B cell (primary cell): Measurements from ENCODE around the gene EGFL8. TPM values are rescaled to one million over a fixed set of nuclear protein-coding genes. Genes with fewer than 3 reads are reported as not detected.

ENCODE experiments used
- ATAC-seq: fragments of 200-7000 bp; cut with Tn5 transposase; one replicate; pipeline ENCODE4 v1.10.0; 2021; ENCODE audit warnings: low read depth, mild to moderate bottlenecking, moderate number of reproducible peaks, moderate library complexity
- CTCF ChIA-PET: fragments of 350-600 bp; sonication (Branson Sonifier 250); formaldehyde crosslinking; loops from one replicate; lab custom pipeline; 2021; ENCODE audit warnings: antibody characterized with exemption, inconsistent platforms; lab: Charles Lee
- POLR2A ChIA-PET: fragments of 350-600 bp; sonication (Branson Sonifier 250); formaldehyde crosslinking; loops from one replicate; lab custom pipeline; 2021; ENCODE audit warnings: antibody characterized with exemption; lab: Charles Lee
- DNase-seq: peaks from one replicate; pipeline ENCODE4 v3.0.0; 2013
- H2AFZ ChIP-seq: 2 replicates; pipeline ENCODE4 v1.6.1; 2012; ENCODE audit warnings: mild to moderate bottlenecking, low read depth, low read length; ENCODE audit not compliant: insufficient read depth, poor library complexity, severe bottlenecking
- H3K27ac ChIP-seq, 2 donors: 1 replicate in 1 of 2; 2 replicates in 1 of 2; pipeline ENCODE4 v1.5.1; 2012 to 2013; ENCODE audit warnings: low read length in 2 of 2, mild to moderate bottlenecking in 2 of 2, moderate library complexity in 1 of 2
- H3K27me3 ChIP-seq, 4 experiments: fragments of 200-600 bp in 1 of 4; sonication (generic) in 1 of 4; replicated peaks in 1 of 4; 1 replicate in 2 of 4; 2 replicates in 2 of 4; pipeline versions ENCODE4 v1.6.1 to v1.7.0; 2013 to 2016; ENCODE audit warnings: low read length in 3 of 4, mild to moderate bottlenecking in 2 of 4, mixed read lengths in 1 of 4, moderate library complexity in 1 of 4; ENCODE audit not compliant: insufficient read depth in 4 of 4, control insufficient read depth in 3 of 4; ENCODE audit errors: control extremely low read depth in 1 of 4
- H3K36me3 ChIP-seq, 2 experiments: replicated peaks in 1 of 2; 1 replicate in 1 of 2; 2 replicates in 1 of 2; pipeline versions ENCODE4 v1.6.1 to v1.7.1; 2013; ENCODE audit warnings: low read length in 1 of 2; ENCODE audit not compliant: insufficient read depth in 2 of 2, control insufficient read depth in 1 of 2; ENCODE audit errors: control extremely low read depth in 1 of 2, extremely low read depth in 1 of 2
- H3K4me1 ChIP-seq, 2 donors: fragments of 200-600 bp in 1 of 2; sonication (generic) in 1 of 2; 1 replicate in 1 of 2; 2 replicates in 1 of 2; pipeline versions ENCODE4 v1.5.1 to v1.6.1; 2013 to 2017; ENCODE audit warnings: low read length in 2 of 2; ENCODE audit not compliant: control insufficient read depth in 2 of 2, insufficient read depth in 2 of 2
- H3K4me2 ChIP-seq: replicated peaks from 2 replicates; pipeline ENCODE3; 2012; ENCODE audit warnings: mild to moderate bottlenecking, low read depth, low read length; ENCODE audit not compliant: poor library complexity, severe bottlenecking
- H3K4me3 ChIP-seq, 5 experiments: fragments of 200-600 bp in 1 of 5; sonication (generic) in 1 of 5; 1 replicate in 3 of 5; 2 replicates in 2 of 5; pipeline versions ENCODE4 v1.5.1 to v1.7.0; 2011 to 2016; ENCODE audit warnings: low read length in 4 of 5, mild to moderate bottlenecking in 4 of 5, low read depth in 2 of 5, control low read depth in 1 of 5, moderate library complexity in 1 of 5; ENCODE audit not compliant: insufficient read depth in 1 of 5; ENCODE audit errors: control extremely low read depth in 1 of 5, extremely low read depth in 1 of 5
- H3K79me2 ChIP-seq: fragments of 200-600 bp; sonication (generic); one replicate; pipeline ENCODE4 v1.6.0; 2016; ENCODE audit warnings: low read length; ENCODE audit not compliant: control insufficient read depth, insufficient read depth
- H3K9ac ChIP-seq: fragments of 200-600 bp; sonication (generic); 2 replicates; pipeline ENCODE4 v1.6.1; 2017; ENCODE audit warnings: mild to moderate bottlenecking, low read length, moderate library complexity
- H3K9me3 ChIP-seq, 3 donors: one replicate each; pipeline versions ENCODE4 v1.6.1 to v1.7.1; 2013; ENCODE audit warnings: low read length in 2 of 3; ENCODE audit not compliant: control insufficient read depth in 2 of 3, insufficient read depth in 1 of 3; ENCODE audit errors: control extremely low read depth in 1 of 3
- H4K20me1 ChIP-seq: 2 replicates; pipeline ENCODE4 v1.6.0; 2012; ENCODE audit warnings: mild to moderate bottlenecking, low read length; ENCODE audit not compliant: insufficient read depth, control insufficient read depth, poor library complexity, severe bottlenecking
- H3K27ac Mint-ChIP-seq: one replicate; pipeline ENCODE4 v1.8.0; 2021; ENCODE audit warnings: mixed read lengths
- H3K27me3 Mint-ChIP-seq: one replicate; pipeline ENCODE4 v1.8.0; 2021; ENCODE audit warnings: mixed read lengths
- H3K4me1 Mint-ChIP-seq: one replicate; pipeline ENCODE4 v1.8.0; 2021; ENCODE audit warnings: mixed read lengths
- H3K4me3 Mint-ChIP-seq: one replicate; pipeline ENCODE4 v1.8.0; 2021; ENCODE audit warnings: mixed read lengths
- H3K9me3 Mint-ChIP-seq: one replicate; pipeline ENCODE4 v1.8.0; 2022; ENCODE audit warnings: mixed read lengths; ENCODE audit not compliant: insufficient read depth
- EZH2 ChIP-seq: IDR thresholded peaks from 2 replicates; pipeline ENCODE4 v1.6.1; 2012; ENCODE audit warnings: borderline replicate concordance, low read depth, mild to moderate bottlenecking, moderate library complexity, low read length; ENCODE audit not compliant: insufficient read depth, poor library complexity, severe bottlenecking
- WGBS: methylation state at CpG from one replicate; pipeline ENCODE4 v1.1.5; 2013; ENCODE audit warnings: missing lambda C conversion rate; ENCODE audit not compliant: insufficient coverage; 5-methylcytosine and 5-hydroxymethylcytosine counted together
- intact Hi-C: fragments of 100-400 bp; cut with micrococcal nuclease; formaldehyde crosslinking; loops from one replicate; pipeline ENCODE4 v1.10.0; 2022
- polyA plus RNA-seq: library from polyadenylated mRNA; depleted of rRNA; stranded (reverse); fragments of >200 nt; gene quantifications from 2 replicates; pipeline ENCODE4 v1.2.3, GENCODE V29; 2012
- total RNA-seq, 2 donors: library from RNA; stranded (reverse); fragments of 120-200 nt in 1 of 2; gene quantifications; 1 replicate in 1 of 2; 2 replicates in 1 of 2; pipeline versions ENCODE4 v1.2.3 to v1.2.4, GENCODE V29; 2013 to 2022
- TF ChIP-seq, protein P1 (sequence below): fragments of 200-600 bp; IDR thresholded peaks from one replicate; pipeline ENCODE4 v1.8.0; 2022; ENCODE audit warnings: antibody characterized with exemption, mild to moderate bottlenecking

Gene EGFL8
- total and polyA plus RNA-seq, 2 donors (not counting 1 experiment from before 2014, with no cell fraction given) = 0.91 to 3.9 TPM

DNA sequence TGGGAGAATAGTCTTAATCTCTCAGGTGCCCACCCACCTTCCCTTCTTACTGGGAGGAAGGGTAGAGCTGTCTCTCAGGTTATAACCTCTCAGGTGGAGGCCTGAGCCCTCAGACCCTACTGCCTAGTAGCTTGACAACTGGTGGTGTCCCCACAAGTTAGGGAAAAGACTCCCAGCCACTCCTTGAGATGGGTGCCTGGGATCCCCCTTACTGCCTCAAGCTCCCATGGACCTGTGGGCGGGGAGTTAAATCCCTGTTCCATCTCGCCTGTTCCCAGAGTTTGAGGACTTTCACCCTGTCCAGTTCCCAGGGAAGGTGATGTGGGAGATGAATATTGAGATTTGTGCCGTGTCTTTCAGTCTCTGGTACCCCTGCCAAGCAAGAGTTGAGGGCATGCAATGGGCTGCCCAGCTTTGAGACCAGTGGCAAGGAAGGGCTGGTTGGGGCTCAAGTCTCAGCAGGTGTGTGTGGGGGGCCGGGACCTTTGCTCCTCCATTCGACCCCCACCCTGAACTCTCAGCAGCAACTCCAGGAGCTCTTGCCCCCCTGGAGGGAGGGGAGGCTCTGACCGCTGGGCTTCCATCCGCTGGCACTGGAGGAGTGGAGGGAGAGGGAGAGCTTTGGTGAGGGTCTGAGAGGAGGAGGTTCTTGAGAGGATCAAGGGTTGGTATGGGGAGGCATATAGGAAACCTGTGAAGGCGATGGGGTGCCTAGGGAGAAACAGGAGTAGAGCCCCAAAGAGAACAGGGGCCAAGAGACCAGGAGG lies 26.7 kb downstream of the EGFL8 start:
- peak overlapping the region; percentile 96 for H3K9ac ChIP-seq
- no peak for ATAC-seq
- peak overlapping the region; percentile 72 to 99 (median 95) for H3K4me3 ChIP-seq

More for the DNA sequence above, 26.7 kb downstream of the EGFL8 start:
- Histone ChIP-seq H3K4me1 (peaks cover 56 to 76% of the 10 kb centered on the region in 2 donors), H3K79me2 (peaks cover 58% of the 10 kb centered on the region), H3K27ac (peak overlapping the region; percentile 93 to 97), H3K36me3 (peaks cover 0 to 33% of the 10 kb centered on the region in 2 experiments), H3K4me2 (peak overlapping the region; percentile 91), H2AFZ (no peak overlapping the region), H4K20me1 (no peaks in the 10 kb centered on the region), H3K9me3 (no peaks in the 10 kb centered on the region), H3K27me3 (no peaks in the 10 kb centered on the region)
- POLR2A ChIA-PET = interaction anchor here (0.6 to 1.7 kb wide), 7 partner anchors 9 to 780 kb away, joined by 3 to 11 read pairs (median 5); partner anchors contain the start of genes AGPAT1, ATF6B and BRD2
- Mint-ChIP-seq H3K27ac (peak overlapping the region; percentile 96), H3K4me1 (peaks cover 81% of the 10 kb centered on the region), H3K27me3 (no peaks in the 10 kb centered on the region), H3K4me3 (peak overlapping the region; percentile 91), H3K9me3 (no peaks in the 10 kb centered on the region)
- CTCF ChIA-PET = interaction anchor here (0.7 to 1.6 kb wide), 3 partner anchors 14 to 63 kb away, joined by 3 read pairs; partner anchors contain the start of gene ATF6B
- 67% methylated on average over 6 of the region's 8 CpGs for WGBS
- intact Hi-C loops = loop anchor here (1.0 to 10.0 kb wide), 3 partner anchors 15 to 696 kb away; partner anchors contain the start of genes AGPAT1, CLIC1 and MICB
- DNase-seq = no peak
- TF ChIP-seq, protein P1, sequence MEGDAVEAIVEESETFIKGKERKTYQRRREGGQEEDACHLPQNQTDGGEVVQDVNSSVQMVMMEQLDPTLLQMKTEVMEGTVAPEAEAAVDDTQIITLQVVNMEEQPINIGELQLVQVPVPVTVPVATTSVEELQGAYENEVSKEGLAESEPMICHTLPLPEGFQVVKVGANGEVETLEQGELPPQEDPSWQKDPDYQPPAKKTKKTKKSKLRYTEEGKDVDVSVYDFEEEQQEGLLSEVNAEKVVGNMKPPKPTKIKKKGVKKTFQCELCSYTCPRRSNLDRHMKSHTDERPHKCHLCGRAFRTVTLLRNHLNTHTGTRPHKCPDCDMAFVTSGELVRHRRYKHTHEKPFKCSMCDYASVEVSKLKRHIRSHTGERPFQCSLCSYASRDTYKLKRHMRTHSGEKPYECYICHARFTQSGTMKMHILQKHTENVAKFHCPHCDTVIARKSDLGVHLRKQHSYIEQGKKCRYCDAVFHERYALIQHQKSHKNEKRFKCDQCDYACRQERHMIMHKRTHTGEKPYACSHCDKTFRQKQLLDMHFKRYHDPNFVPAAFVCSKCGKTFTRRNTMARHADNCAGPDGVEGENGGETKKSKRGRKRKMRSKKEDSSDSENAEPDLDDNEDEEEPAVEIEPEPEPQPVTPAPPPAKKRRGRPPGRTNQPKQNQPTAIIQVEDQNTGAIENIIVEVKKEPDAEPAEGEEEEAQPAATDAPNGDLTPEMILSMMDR = no peak
- TF ChIP-seq EZH2 = no peak
